ENCODE results near the gene LRFN3. TPM values are rescaled to one million over a fixed set of nuclear protein-coding genes. Genes with fewer than 3 reads are reported as not detected.

LRFN3 gene
- total RNA-seq, 1 donor = 3.5 TPM

DNA sequence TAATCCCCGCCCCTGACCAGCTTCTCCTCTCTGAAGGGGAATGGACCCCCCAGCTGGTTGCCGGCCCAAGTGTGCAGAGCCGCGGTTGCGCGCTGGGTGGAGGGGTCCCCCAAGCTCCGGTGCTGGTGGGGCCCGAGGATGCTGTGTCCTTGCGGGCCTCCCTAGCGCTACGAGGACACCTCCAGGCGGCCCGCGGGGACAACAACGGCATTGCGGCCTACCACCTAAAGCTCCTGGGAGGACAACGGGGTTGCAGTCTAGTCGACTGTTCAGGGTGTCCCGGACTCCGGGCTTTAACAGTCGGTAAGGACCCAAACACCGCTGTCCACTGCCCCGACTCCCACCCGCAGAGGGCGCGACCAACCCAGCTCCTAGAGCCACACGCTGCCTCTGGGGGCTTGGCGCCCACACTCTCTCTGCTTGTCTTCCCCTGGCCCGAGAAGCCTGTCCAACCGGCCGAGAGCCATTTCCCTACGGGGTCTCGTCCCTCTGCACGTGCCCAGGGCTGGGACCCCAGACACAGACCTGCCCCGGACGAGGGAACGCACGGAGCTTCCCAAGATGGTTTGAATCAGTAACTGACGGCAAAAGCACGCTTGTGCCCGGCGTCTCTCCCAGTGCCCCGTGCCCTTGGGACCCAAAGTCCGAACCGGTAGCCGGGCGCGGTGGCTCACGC, 57.9 kb downstream of the LRFN3 start:
- H3K4me3 ChIP-seq (ENCODE audit: low read depth, low read length) = peak overlapping the region; percentile 61
- DNase-seq (ENCODE audit: low read depth) = no peak
- TF ChIP-seq, protein P1, sequence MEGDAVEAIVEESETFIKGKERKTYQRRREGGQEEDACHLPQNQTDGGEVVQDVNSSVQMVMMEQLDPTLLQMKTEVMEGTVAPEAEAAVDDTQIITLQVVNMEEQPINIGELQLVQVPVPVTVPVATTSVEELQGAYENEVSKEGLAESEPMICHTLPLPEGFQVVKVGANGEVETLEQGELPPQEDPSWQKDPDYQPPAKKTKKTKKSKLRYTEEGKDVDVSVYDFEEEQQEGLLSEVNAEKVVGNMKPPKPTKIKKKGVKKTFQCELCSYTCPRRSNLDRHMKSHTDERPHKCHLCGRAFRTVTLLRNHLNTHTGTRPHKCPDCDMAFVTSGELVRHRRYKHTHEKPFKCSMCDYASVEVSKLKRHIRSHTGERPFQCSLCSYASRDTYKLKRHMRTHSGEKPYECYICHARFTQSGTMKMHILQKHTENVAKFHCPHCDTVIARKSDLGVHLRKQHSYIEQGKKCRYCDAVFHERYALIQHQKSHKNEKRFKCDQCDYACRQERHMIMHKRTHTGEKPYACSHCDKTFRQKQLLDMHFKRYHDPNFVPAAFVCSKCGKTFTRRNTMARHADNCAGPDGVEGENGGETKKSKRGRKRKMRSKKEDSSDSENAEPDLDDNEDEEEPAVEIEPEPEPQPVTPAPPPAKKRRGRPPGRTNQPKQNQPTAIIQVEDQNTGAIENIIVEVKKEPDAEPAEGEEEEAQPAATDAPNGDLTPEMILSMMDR (IDR thresholded peaks at IDR 0.05; ENCODE audit: insufficient read depth, low read depth, low read length) = peak; percentile 3

Small RNA genes lying within 50 kb of the gene (small RNA-seq; reads per million reads assigned to genes)
- gene AF038458.1 = not detected

Other genes starting within 250 kb of the LRFN3 start
- not detected in 2 replicates for gene ZBTB32, start 231.8 kb upstream of the LRFN3 start, total RNA-seq
- gene KMT2B, start 218.4 kb upstream of the LRFN3 start, total RNA-seq = 5.6 and 7.4 TPM in 2 replicates
- gene IGFLR1, start 193.9 kb upstream of the LRFN3 start, total RNA-seq = 0.43 and 0.64 TPM in 2 replicates
- gene U2AF1L4, start 191.0 kb upstream of the LRFN3 start, total RNA-seq = 4.7 and 5.8 TPM in 2 replicates
- gene PSENEN, start 190.7 kb upstream of the LRFN3 start, total RNA-seq = 14.7 and 18.7 TPM in 2 replicates
- gene LIN37, start 187.8 kb upstream of the LRFN3 start, total RNA-seq = 13.8 and 14.2 TPM in 2 replicates
- 20.7 and 44.8 TPM in 2 replicates for gene HSPB6, start 179.3 kb upstream of the LRFN3 start, total RNA-seq
- gene PROSER3, start 178.2 kb upstream of the LRFN3 start, total RNA-seq = 8.7 and 9.5 TPM in 2 replicates
- 1.7 and 2.3 TPM in 2 replicates for gene ARHGAP33, start 160.8 kb upstream of the LRFN3 start, total RNA-seq
- not detected in 2 replicates for gene PRODH2, start 123.5 kb upstream of the LRFN3 start, total RNA-seq
- not detected in 2 replicates for gene NPHS1, start 83.9 kb upstream of the LRFN3 start, total RNA-seq
- under 0.01 TPM in 1 of 2 replicates, not detected in the other for gene KIRREL2, start 79.5 kb upstream of the LRFN3 start, total RNA-seq
- gene APLP1, start 67.8 kb upstream of the LRFN3 start, total RNA-seq = 3.5 and 4.2 TPM in 2 replicates
- gene NFKBID, start 35.8 kb upstream of the LRFN3 start, total RNA-seq = 3.0 and 3.5 TPM in 2 replicates
- 0.43 and 0.64 TPM in 2 replicates for gene HCST, start 33.8 kb upstream of the LRFN3 start, total RNA-seq
- gene TYROBP, start 28.1 kb upstream of the LRFN3 start, total RNA-seq = not detected in 2 replicates
- gene SDHAF1, start 58.8 kb downstream of the LRFN3 start, total RNA-seq = 12.5 and 15.5 TPM in 2 replicates
- 0.32 TPM in 1 of 2 replicates, not detected in the other for gene SYNE4, start 72.4 kb downstream of the LRFN3 start, total RNA-seq
- 14.2 and 16.8 TPM in 2 replicates for gene ALKBH6, start 77.8 kb downstream of the LRFN3 start, total RNA-seq
- 16.4 and 17.3 TPM in 2 replicates for gene CLIP3, start 96.5 kb downstream of the LRFN3 start, total RNA-seq
- 2.9 and 4.3 TPM in 2 replicates for gene THAP8, start 117.9 kb downstream of the LRFN3 start, total RNA-seq
- 5.5 and 7.8 TPM in 2 replicates for gene WDR62, start 118.5 kb downstream of the LRFN3 start, total RNA-seq
- gene OVOL3, start 174.8 kb downstream of the LRFN3 start, total RNA-seq = not detected in 2 replicates
- gene POLR2I, start 178.5 kb downstream of the LRFN3 start, total RNA-seq = 26.8 and 44.5 TPM in 2 replicates
- 144 and 165 TPM in 2 replicates for gene TBCB, start 179.1 kb downstream of the LRFN3 start, total RNA-seq
- gene CAPNS1, start 203.7 kb downstream of the LRFN3 start, total RNA-seq = 258 and 346 TPM in 2 replicates
- 13.9 and 18.6 TPM in 2 replicates for gene COX7A1, start 216.1 kb downstream of the LRFN3 start, total RNA-seq

All from fibroblast of villous mesenchyme (primary cell).